ENCODE measurements around the gene GIMD1. TPM values are rescaled to one million over a fixed set of nuclear protein-coding genes. Genes with fewer than 3 reads are reported as not detected.
A peak's percentile ranks its signal among the peaks of the same experiment; 100 is the strongest.
"Not testable (repeated sequence)": the region's sequence is repeated elsewhere in the genome, so short reads cannot be mapped to it uniquely, and the experiment has no call there.

Gene GIMD1
- total RNA-seq, 2 experiments from 2014 or later = not detected

GRCh38 chr4:106334741-106335470 lies 33.7 kb downstream of the GIMD1 start:
- peaks cover 18% of the 10 kb centered on the region for H3K9me3 Mint-ChIP-seq
- no peak overlapping the region for H3K27ac Mint-ChIP-seq
- H3K36me3 Mint-ChIP-seq = peaks cover 64% of the 10 kb centered on the region

GRCh38 chr4:106333186-106333585 lies 35.4 kb downstream of the GIMD1 start:
- DNase-seq = no peak
- no peak overlapping the region for H3K27ac Mint-ChIP-seq
- peaks cover 10% of the 10 kb centered on the region for H3K4me1 Mint-ChIP-seq
- no peak overlapping the region for H3K4me3 Mint-ChIP-seq
- no peaks in the 10 kb centered on the region for H3K27me3 Mint-ChIP-seq
- H3K9me3 Mint-ChIP-seq = peaks cover 12% of the 10 kb centered on the region
- peaks cover 55% of the 10 kb centered on the region for H3K36me3 Mint-ChIP-seq

More at GRCh38 chr4:106334741-106335470, 33.7 kb downstream of the GIMD1 start:
- Mint-ChIP-seq H3K4me1 (peaks cover 11% of the 10 kb centered on the region), H3K4me3 (no peak overlapping the region), H3K27me3 (no peaks in the 10 kb centered on the region)
- no peak for DNase-seq

DNA sequence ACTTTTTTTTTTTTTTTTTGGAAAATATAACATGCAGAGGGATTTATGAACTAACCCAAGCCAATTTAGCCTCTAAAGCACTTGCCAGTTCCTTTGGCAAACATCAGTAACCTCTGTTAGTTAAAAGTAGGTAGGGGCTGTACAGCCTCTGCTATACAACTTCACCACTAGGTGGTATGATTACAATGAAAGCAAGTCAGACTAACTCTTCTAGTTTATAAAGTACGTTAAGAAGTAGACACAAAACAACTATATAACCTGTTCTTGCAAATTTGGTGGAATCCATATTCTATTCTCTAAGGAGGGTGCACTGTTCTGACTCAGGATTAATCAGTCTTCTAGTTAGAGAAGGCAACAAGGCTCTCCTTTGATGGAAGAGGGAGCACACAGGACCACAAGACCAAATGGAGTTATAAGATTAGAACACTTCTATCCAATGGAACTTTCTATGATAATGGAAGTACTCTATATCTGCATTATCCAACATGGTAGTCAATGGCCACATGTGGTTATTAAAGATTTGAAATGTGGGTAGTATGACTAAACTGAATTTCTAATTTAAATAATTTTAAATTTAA lies 39.4 kb downstream of the GIMD1 start:
- Mint-ChIP-seq H3K27me3 (no peaks in the 10 kb centered on the region), H3K36me3 (peaks cover 35% of the 10 kb centered on the region), H3K27ac (no peak overlapping the region)

DNA sequence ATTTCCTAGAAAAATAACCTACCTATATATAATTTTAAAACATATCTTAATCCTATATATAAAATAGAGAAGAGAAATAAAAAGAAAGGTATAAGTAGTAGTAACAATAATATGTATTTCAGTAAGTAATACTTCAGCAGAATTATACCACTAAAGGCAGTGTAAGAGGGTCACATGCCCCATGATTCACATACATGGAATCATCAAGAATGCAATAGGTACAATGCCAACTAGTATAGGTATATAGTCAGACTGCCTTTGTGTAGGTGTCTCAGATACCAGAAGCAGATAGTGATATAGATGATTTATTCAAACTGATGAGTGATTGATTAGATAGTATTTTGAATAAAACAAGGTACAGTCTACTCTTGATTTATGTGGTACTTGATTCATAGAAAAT lies 42.8 kb downstream of the GIMD1 start:
- Mint-ChIP-seq H3K9me3 (peaks cover 2% of the 10 kb centered on the region), H3K4me1 (peaks cover 21% of the 10 kb centered on the region), H3K27me3 (no peaks in the 10 kb centered on the region), H3K27ac (no peak overlapping the region), H3K4me3 (no peak overlapping the region), H3K36me3 (peaks cover 26% of the 10 kb centered on the region)
- no peak for DNase-seq

More for the DNA sequence above, 39.4 kb downstream of the GIMD1 start:
- Mint-ChIP-seq H3K9me3 (no peaks in the 10 kb centered on the region), H3K4me3 (no peak overlapping the region), H3K4me1 (peaks cover 16% of the 10 kb centered on the region)
- DNase-seq = no peak

DNA sequence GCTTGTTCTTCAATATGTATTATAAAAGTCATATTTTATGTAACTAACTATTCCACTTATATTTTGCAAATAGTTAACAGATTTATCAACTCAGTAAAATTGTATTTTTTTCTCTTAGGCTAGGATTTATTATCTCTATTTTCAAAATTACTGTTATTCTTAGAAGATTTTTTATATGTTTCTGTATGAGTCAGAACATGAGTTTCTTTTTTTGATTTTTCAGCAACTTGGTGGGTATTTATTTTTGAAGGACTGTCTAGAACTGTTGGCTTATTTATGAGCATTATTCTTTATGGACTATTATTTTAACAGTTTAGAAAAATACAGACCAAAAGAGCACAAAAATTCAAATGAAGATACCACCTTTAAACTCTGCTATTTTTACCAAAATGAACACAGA lies 45.5 kb downstream of the GIMD1 start:
- peaks cover 23% of the 10 kb centered on the region for H3K4me1 Mint-ChIP-seq
- H3K9me3 Mint-ChIP-seq = peaks cover 3% of the 10 kb centered on the region
- H3K27ac Mint-ChIP-seq = no peak overlapping the region
- H3K4me3 Mint-ChIP-seq = no peak overlapping the region
- no peaks in the 10 kb centered on the region for H3K27me3 Mint-ChIP-seq
- peaks cover 33% of the 10 kb centered on the region for H3K36me3 Mint-ChIP-seq
- no peak for DNase-seq

- not testable (repeated sequence) for H3K27me3 Mint-ChIP-seq, H3K9me3 Mint-ChIP-seq, H3K4me3 Mint-ChIP-seq, DNase-seq
- H3K27ac Mint-ChIP-seq = peak overlapping the region; percentile 73
- peaks cover 29% of the 10 kb centered on the region for H3K36me3 Mint-ChIP-seq
- peaks cover 17% of the 10 kb centered on the region for H3K4me1 Mint-ChIP-seq
These were observed 46.8 kb downstream of the GIMD1 start for GRCh38 chr4:106321814-106322213.

- not testable (repeated sequence) for H3K9me3 Mint-ChIP-seq, DNase-seq, H3K27ac Mint-ChIP-seq, H3K4me3 Mint-ChIP-seq, H3K27me3 Mint-ChIP-seq
- peaks cover 17% of the 10 kb centered on the region for H3K4me1 Mint-ChIP-seq
- H3K36me3 Mint-ChIP-seq = peaks cover 29% of the 10 kb centered on the region
These were observed 47.4 kb downstream of the GIMD1 start for GRCh38 chr4:106321168-106321567.

DNA sequence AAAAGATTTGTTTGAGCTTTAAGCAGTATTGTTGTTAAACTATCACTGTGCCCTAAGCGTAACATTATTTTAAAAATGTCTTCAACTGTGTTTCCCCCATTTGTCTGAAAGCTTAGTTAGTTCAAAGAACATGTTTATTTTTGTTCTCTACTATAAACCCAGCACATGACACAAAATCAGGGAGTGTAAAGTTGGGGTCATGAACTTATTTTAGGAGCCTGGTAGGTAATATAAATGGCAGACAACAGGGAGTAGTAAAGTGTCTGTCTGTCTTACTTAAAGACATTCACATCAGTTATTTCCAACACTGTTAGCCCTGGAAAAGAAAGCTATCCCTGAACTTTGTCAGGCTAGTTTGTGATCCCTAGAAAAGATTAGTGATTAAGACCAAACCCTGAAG lies 48.3 kb downstream of the GIMD1 start:
- Mint-ChIP-seq H3K27me3 (no peaks in the 10 kb centered on the region), H3K9me3 (peaks cover 3% of the 10 kb centered on the region), H3K36me3 (peaks cover 29% of the 10 kb centered on the region), H3K27ac (no peak overlapping the region), H3K4me3 (no peak overlapping the region), H3K4me1 (peaks cover 17% of the 10 kb centered on the region)
- no peak for DNase-seq

DNA sequence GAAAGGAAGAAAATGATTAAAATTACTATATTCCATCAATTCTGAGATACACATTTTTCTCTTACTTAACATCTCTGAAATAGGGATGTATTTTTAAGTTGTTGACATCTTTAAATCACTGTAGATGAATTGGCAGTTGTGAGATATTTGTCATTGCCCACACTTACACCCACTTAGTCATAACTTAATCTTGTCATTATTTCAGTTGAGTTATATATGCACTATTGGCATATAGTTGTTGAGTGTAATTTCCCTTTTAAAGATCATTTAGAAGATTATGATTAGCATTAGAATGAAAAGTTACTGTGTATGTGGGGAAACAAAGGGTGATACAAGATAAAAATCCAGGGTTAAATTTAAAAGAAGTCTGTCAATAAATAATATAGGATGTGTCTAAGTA lies 50.1 kb downstream of the GIMD1 start:
- Mint-ChIP-seq H3K36me3 (peaks cover 29% of the 10 kb centered on the region), H3K27ac (peak overlapping the region; percentile 63)

GRCh38 chr4:106317815-106318214 lies 50.8 kb downstream of the GIMD1 start:
- peaks cover 3% of the 10 kb centered on the region for H3K9me3 Mint-ChIP-seq
- H3K4me3 Mint-ChIP-seq = no peak overlapping the region
- no peaks in the 10 kb centered on the region for H3K27me3 Mint-ChIP-seq
- no peak overlapping the region for H3K27ac Mint-ChIP-seq
- peaks cover 26% of the 10 kb centered on the region for H3K4me1 Mint-ChIP-seq
- no peak for DNase-seq
- H3K36me3 Mint-ChIP-seq = peaks cover 30% of the 10 kb centered on the region

More for the DNA sequence above, 50.1 kb downstream of the GIMD1 start:
- Mint-ChIP-seq H3K9me3 (peaks cover 3% of the 10 kb centered on the region), H3K4me1 (peaks cover 24% of the 10 kb centered on the region), H3K27me3 (no peaks in the 10 kb centered on the region), H3K4me3 (no peak overlapping the region)
- DNase-seq = no peak

DNA sequence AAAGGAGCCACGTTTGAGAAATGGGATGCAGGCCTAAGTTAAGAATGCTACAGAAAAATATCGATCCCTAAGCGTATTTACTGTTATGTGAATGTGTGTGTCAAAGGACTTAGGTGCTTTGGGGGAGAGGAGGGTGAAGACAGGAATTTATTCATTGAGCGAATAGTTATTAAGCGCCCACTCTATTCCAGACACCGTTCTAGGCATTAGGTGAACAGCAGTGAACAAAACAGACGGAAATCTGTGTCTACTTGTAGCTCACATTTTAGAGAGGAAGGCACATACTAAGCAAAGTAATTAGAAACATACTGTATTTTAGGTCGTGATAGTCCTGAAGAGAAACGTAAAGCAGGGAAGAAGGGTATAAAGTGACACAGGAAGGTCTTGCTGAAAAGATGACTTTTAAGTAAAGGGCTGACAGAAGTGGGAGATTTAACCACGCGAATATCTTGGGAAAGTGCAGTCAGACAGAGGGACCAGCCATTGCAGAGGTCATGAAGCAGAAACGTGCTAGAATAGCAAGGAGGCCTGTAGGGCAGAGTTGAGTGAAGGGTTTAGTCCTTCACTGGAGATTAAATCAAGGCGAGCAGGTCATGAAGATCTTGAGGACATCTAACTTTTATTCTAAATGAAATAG lies 51.7 kb downstream of the GIMD1 start:
- Mint-ChIP-seq H3K27ac (no peak overlapping the region), H3K36me3 (peaks cover 30% of the 10 kb centered on the region), H3K9me3 (peaks cover 3% of the 10 kb centered on the region), H3K27me3 (no peaks in the 10 kb centered on the region), H3K4me3 (no peak overlapping the region), H3K4me1 (peaks cover 28% of the 10 kb centered on the region)
- DNase-seq = no peak

DNA sequence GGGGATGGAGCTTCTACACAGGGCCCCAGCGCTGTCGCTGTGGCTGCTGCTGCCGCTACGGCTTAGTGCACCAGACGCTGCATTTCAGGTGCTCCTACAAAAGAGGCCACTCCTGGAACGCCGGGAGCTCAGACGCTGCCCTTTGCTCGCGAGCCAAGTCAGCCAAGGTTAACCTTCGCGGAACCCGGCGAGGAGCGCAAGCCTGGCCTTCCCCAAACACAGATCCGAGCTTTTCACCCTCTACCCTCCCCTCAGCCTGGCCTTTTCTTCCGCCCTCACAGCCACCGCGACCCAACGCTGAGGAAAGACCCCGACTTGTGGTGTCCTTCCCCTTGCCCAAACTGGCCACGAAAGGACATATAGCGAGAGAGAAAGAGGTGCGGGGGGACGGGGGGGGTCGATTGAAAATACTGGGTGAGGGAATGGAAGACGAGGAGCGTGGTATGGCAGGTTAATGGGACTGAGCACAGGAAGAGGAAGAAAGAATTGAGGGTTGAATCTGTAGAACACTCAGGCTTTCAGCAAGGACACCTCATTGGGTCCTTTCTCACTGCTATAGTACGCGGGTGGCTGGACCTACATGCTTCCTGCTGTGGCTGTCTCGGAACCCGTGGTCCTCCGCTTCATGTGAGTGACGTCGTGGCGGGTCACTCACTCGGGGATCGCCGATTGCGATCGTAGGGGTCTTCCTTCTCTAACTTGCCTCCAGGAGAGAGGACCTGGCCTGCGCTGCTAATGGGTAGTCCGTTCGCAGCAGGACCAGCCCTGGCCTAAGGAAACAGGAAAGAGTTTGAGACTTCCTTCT lies 52.4 kb downstream of the GIMD1 start, which contains the start of the genes AIMP1 and TBCK:
Gene AIMP1, plus strand, starts transcription at position 583 of the 805 bp plus-strand sequence. CDS start 8,460 bp downstream, outside the sequence.
Gene TBCK, minus strand, starts transcription at position 242 of the 805 bp plus-strand sequence. CDS start 7,249 bp downstream, outside the sequence.
- peaks cover 26% of the 10 kb centered on the region for H3K4me1 Mint-ChIP-seq
- H3K9me3 Mint-ChIP-seq = peaks cover 3% of the 10 kb centered on the region
- H3K36me3 Mint-ChIP-seq = peaks cover 27% of the 10 kb centered on the region
- peak; percentile 83 for DNase-seq
- H3K4me3 Mint-ChIP-seq = no peak within 1 kb of the TSS
- H3K27ac Mint-ChIP-seq = no peak within 1 kb of the TSS
- H3K27me3 Mint-ChIP-seq = no peaks in the 10 kb centered on the region

- peaks cover 32% of the 10 kb centered on the region for H3K4me1 Mint-ChIP-seq
- no peak overlapping the region for H3K27ac Mint-ChIP-seq
- peaks cover 1% of the 10 kb centered on the region for H3K9me3 Mint-ChIP-seq
- H3K27me3 Mint-ChIP-seq = no peaks in the 10 kb centered on the region
- no peak overlapping the region for H3K4me3 Mint-ChIP-seq
- H3K36me3 Mint-ChIP-seq = peaks cover 21% of the 10 kb centered on the region
- no peak for DNase-seq
These were observed 53.1 kb downstream of the GIMD1 start for GRCh38 chr4:106315476-106315967.

DNA sequence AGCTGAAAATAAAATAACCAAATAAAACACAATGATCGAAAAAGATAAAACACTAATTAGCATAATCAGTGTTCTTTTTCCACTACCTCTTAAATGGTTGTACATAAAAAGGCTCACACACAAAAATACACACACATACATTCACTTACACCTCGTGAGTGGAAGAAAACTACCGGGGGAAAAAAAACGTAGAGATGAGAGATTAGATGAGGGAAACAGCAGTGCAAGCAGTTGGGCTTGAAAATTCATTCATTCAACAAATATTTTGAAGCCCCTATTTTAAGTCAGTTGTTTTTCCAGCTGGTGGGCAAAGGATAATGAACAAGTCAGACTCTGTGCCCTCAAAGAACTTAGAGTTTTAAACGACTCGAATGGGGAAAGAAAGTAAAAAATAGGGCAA lies 53.6 kb downstream of the GIMD1 start:
- Mint-ChIP-seq H3K27me3 (no peaks in the 10 kb centered on the region), H3K9me3 (no peaks in the 10 kb centered on the region), H3K4me3 (no peak overlapping the region), H3K27ac (no peak overlapping the region), H3K36me3 (peaks cover 18% of the 10 kb centered on the region), H3K4me1 (peaks cover 33% of the 10 kb centered on the region)
- no peak for DNase-seq

Data from activated naive CD8-positive, alpha-beta T cell treated with anti-CD3 and anti-CD28 coated beads for 36 hours (primary cell).